Measurements from ENCODE around the gene CDK7.
"Not testable (repeated sequence)": the region's sequence is repeated elsewhere in the genome, so short reads cannot be mapped to it uniquely, and the experiment has no call there.

CDK7 gene

GRCh38 chr5:69238760-69239251 lies 4.1 kb downstream of the CDK7 start:
- no peak for DNase-seq

GRCh38 chr5:69242215-69242927 lies 7.7 kb downstream of the CDK7 start:
- DNase-seq, result no peak

- no peak for DNase-seq
Observed at GRCh38 chr5:69245031-69245430, 10.3 kb downstream of the CDK7 start.

- DNase-seq, result no peak
Observed at GRCh38 chr5:69248019-69248418, 13.3 kb downstream of the CDK7 start.

DNA sequence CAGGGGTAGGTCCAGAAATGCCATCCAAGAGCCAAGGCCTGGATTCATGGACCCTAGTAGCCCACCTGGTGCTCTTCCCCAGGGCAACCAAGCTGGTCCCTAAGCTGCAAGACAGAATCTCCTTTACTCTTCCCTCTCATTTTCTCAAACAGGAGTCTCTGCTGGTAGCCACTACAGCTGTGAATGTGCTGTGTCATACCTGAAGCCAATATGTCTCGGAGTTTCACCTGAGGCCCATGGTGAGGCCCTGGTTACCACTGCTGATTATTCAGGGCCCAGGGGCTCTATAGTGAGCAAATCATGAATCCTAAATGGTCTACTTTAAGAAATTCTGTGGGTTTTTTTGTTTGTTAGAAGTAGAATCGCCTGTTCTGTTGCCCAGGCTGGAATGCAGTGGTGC lies 15.9 kb downstream of the CDK7 start:
- no peak for DNase-seq

- no peak for DNase-seq
Observed at GRCh38 chr5:69252437-69252836, 17.8 kb downstream of the CDK7 start.

- not testable (repeated sequence) for DNase-seq
Observed at GRCh38 chr5:69255940-69256339, 21.3 kb downstream of the CDK7 start.

- no peak for DNase-seq
Observed at GRCh38 chr5:69257577-69257976, 22.9 kb downstream of the CDK7 start.

DNA sequence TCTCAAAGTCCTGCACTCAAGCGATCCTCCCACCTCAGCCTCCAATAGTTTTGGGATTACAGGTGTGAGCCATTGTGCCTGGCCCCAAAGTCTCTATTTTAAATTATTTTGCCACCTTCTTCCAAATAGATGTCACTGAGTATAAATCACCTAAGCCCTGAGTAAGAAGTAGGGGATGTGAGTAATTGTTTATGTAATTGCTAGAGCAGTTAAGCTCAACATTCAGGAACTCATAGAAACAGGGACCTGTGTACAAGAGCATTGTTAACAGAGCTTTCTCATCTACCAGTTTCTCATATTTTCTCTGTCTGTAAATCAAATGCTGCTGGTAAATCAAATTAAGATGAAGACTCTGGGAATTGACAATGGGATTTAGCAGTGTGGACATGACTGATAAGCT lies 26.3 kb downstream of the CDK7 start:
- DNase-seq, result no peak

DNA sequence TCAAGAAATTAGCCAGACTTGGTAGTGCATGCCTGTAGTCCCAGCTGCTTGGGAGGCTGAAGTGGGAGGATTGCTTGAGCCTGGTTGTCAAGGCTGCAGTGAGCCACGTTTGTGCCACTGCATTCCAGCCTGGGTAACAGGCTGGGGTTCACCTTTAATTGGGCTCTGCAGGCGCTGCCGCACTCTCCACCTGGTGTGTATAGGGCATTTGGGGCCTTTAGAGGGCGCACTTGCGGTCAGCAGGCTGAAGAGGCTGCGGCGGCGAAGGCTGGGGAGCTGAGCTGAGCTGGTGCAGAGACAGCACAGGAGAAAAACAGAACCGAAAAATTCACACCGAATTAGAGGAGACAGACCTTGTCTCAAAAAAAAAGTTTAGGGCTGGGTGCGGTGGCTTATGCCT lies 31.2 kb downstream of the CDK7 start:
- DNase-seq, result no peak

- peak; percentile 13 for DNase-seq
Observed at GRCh38 chr5:69268899-69269298, 34.2 kb downstream of the CDK7 start.

GRCh38 chr5:69270840-69271239 lies 36.2 kb downstream of the CDK7 start:
- no peak for DNase-seq

DNA sequence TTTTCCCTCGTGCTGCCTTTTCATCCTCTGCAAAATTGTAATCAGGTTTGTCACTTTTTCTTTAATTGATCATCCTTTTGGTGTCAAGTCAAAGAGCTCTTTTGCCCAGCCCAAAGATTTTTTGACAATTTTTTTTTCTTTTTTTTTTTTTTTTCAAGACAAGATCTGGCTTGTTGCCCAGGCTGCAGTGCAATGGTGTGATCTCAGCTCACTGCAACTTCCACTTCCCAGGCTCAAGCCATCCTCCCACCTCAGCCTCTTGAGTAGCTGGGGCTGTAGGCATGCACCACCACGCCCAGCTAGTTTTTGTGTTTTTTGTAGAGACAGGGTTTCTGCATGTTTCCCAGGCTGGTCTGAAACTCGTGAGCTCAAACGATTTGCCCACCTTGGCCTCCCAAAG lies 36.7 kb downstream of the CDK7 start:
- peak; percentile 37 for DNase-seq

DNA sequence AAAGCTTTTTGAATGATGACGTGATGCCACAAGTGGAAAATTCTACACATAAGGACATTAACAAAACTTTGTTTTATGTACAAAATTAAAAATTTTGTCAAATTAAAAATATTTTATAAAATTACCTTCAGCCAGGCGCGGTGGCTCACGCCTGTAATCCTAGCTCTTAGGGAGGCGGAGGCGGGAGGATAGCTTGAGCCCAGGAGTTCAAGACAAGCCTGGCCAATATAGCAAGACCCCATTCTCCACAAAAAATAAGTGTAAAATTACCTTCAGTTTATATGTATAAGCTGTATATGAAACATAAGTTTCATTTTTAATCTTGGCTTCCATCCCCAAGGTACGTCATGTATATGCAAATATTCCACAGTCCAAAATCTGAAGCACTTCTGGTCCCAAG lies 40.9 kb downstream of the CDK7 start:
- no peak for DNase-seq

DNA sequence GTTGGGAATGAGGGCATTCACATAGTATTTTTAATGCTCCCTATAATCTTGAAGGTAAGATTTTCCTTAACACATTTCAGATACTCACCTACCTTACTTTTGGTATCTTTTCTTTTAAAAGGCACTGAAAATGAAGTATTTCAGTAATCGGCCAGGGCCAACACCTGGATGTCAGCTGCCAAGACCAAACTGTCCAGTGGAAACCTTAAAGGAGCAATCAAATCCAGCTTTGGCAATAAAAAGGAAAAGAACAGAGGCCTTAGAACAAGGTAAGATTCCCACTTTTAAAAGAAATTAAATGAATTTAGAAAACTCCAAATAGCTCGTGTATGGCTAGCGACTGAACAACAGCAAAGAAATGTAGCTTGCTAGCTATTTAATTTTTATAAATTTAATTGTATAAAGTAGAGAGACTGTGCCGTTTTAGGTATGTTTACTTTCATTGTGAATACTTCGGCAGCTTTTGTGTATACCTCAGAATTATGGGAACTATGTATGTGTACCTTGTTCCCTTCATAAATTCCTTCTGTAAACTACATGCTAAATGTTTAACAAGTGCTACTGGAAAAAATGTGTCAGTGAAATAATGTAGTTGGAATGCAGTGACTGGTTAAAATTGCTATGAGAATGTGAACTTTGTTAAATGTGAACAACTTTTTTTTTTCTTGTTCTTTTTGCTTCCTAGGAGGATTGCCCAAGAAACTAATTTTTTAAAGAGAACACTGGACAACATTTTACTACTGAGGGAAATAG lies 41.9 kb downstream of the CDK7 start:
- DNase-seq, result no peak

DNA sequence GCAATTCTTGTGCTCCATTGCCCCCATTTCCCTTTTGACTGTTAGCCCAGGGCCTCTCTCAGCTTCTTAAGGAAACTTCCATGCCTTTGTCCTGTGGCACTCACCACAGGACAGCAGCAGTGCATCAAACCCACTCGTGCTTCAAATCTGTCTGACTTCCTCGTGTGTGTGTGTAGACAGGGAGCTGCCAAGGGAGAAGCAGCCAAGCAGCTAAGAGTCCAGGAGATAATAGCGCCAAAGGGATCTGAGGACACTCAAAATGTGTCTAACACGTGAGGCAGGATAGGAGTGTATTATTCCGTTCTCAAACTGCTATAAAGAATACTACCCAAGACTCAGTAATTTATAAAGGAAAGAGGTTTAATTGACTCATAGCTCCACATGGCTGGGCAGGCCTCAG lies 44.8 kb downstream of the CDK7 start:
- no peak for DNase-seq

- no peak for DNase-seq
Observed at GRCh38 chr5:69281114-69281513, 46.4 kb downstream of the CDK7 start.

DNA sequence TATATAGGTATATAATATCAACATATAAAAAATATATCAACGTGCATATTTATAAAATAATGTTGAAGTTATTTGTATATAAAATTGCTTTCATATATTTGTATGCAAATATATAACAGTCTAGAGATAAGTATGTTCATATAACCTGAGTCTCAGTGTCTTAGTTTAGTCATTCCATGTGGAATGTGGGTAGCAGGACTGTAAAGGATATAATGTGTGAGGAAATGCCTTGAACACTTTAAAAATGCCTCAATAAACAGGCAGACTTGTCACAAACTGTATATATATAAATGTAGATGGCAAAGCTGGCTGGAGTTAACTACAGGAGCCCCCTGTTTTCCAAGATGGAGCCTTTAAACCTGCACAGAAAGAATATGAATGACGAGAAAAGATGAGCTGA lies 49.5 kb downstream of the CDK7 start:
- DNase-seq, result no peak

DNA sequence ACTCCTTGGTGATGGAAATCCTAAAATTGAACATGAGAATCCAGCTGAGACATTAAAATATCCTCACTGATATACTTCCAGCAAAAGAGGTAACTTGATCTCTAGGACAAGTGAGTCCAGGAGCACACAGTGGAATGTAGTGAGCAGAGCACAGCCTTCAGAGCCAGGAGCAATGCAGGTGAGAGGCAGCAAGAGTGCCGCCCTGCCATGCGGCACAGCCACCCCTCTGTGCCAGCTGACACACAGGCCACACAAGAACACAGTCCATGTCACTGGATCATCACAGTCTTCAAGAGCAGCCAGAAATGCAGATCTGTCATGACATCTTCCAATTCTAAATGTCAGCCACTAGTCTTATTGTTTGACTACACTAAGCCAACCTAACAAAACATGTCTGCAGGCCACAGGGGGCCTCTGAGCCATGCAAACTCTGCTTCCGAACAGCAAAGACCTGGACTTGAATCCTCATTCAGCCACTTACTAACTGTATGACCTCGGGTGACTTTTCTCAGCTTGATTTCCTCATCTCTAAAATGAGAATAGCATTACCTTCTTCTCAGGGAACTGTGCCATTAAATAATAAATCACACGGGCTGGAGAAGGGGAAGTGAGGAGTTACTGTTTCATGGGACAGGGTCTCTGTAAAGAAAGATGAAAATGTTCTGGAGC lies 50.9 kb downstream of the CDK7 start:
- no peak for DNase-seq

- no peak for DNase-seq
Observed at GRCh38 chr5:69288069-69288468, 53.4 kb downstream of the CDK7 start.

- no peak for DNase-seq
Observed at GRCh38 chr5:69288688-69289087, 54.0 kb downstream of the CDK7 start.

DNA sequence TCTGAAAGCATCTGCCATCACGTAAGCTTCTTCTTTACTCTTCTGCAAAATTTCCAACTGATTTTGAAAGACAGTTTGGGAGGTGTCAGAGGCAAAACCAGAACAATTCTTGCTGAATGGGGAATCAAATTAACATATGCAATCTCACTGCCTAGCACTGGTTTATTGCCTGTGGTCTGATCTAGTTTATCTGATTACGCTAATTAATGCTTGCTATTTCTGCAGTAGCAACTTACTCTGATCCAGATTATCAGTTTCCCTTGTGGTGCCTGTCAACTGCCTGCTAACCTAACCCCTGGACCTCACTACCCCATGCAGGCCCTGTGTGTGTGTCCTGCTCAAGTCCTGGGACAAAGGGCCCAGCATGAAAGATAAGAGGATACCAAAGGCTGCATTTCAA lies 57.6 kb downstream of the CDK7 start:
- peak; percentile 9 for DNase-seq

DNA sequence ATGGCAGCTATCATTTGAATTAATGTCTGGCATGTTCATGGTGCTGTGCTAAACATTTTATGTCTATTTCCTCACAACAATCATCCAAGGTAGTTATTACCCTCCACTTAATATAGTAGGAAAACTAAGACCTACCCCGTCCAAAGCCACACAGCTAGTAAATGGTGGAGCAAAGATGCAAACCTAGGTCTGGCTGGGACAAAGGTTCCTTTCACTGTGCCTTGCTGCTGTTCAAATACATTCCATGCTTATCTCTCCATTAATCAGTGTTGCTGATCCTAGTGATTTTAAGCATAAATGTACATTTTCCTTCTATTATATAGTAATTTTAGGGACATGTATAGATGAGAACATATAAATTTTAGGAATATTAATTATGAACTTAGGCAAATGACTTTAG lies 59.2 kb downstream of the CDK7 start:
- no peak for DNase-seq
